ENCODE measurements around the gene TMEM52. TPM values are rescaled to one million over a fixed set of nuclear protein-coding genes. Genes with fewer than 3 reads are reported as not detected.

The TMEM52 gene
- total and polyA plus RNA-seq, 9 donors: 0.42 to 3.3 (median 2.3) TPM

GRCh38 chr1:1959840-1960479 is 40.9 kb upstream of the TMEM52 start:
- Histone ChIP-seq H3K36me3 (no peaks in the 10 kb centered on the region), H3K27ac (no peak overlapping the region), H3K4me3 (no peak overlapping the region), H3K9me3 (no peaks in the 10 kb centered on the region), H3K4me1 (ENCODE audit: insufficient read depth) (peaks cover 1% of the 10 kb centered on the region), H3K27me3 (no peaks in the 10 kb centered on the region)
- TF ChIP-seq EP300 (IDR thresholded peaks at IDR 0.05) (no peak), CTCF (IDR thresholded peaks at IDR 0.05) (peak in 2 of 3 donors; percentile 26 to 60), POLR2A (IDR thresholded peaks at IDR 0.05) (no peak)
- peak; percentile 71 to 92 (median 82) for DNase-seq
- WGBS, 3 donors: 3 to 6% (median 5%) methylated on average over 22 to 23 of the region's 23 CpGs
- intact Hi-C loops (cut with DNase I): loop anchor here (5.0 to 10.0 kb wide), 3 partner anchors 65 to 87 kb away; no protein-coding TSS in a partner anchor

- intact Hi-C loops (cut with DNase I): loop anchor here in 3 of 4 donors (5.0 kb wide), 2 partner anchors 83 to 88 kb away; no protein-coding TSS in a partner anchor
Measured at GRCh38 chr1:1959459-1959839, 40.4 kb upstream of the TMEM52 start.

GRCh38 chr1:1958071-1958541 is 39.0 kb upstream of the TMEM52 start:
- Histone ChIP-seq H3K27me3 (no peaks in the 10 kb centered on the region), H3K9me3 (no peaks in the 10 kb centered on the region), H3K36me3 (no peaks in the 10 kb centered on the region), H3K27ac (no peak overlapping the region), H3K4me3 (no peak overlapping the region), H3K4me1 (ENCODE audit: insufficient read depth) (peaks cover 1% of the 10 kb centered on the region)
- 78 to 85% (median 82%) methylated on average over 29 of the region's 29 CpGs for WGBS, 3 donors
- TF ChIP-seq CTCF (IDR thresholded peaks at IDR 0.05) (no peak), EP300 (IDR thresholded peaks at IDR 0.05) (no peak), POLR2A (IDR thresholded peaks at IDR 0.05) (no peak)
- DNase-seq: no peak
- intact Hi-C loops (cut with DNase I): loop anchor here in 3 of 4 donors (5.0 kb wide), 2 partner anchors 84 to 89 kb away; no protein-coding TSS in a partner anchor

More at GRCh38 chr1:1959459-1959839, 40.4 kb upstream of the TMEM52 start:
- DNase-seq: no peak
- Histone ChIP-seq H3K27ac (no peak overlapping the region), H3K4me3 (no peak overlapping the region), H3K27me3 (no peaks in the 10 kb centered on the region), H3K4me1 (ENCODE audit: insufficient read depth) (peaks cover 1% of the 10 kb centered on the region), H3K9me3 (no peaks in the 10 kb centered on the region), H3K36me3 (no peaks in the 10 kb centered on the region)
- WGBS, 3 donors: 58 to 66% (median 59%) methylated on average over 12 of the region's 12 CpGs
- TF ChIP-seq POLR2A (IDR thresholded peaks at IDR 0.05) (no peak), EP300 (IDR thresholded peaks at IDR 0.05) (no peak), CTCF (IDR thresholded peaks at IDR 0.05) (no peak)

- intact Hi-C loops (cut with DNase I): loop anchor here in 3 of 4 donors (5.0 kb wide), 2 partner anchors 85 to 90 kb away; no protein-coding TSS in a partner anchor
- no peak overlapping the region for H3K27ac ChIP-seq
- TF ChIP-seq EP300 (IDR thresholded peaks at IDR 0.05) (no peak), POLR2A (IDR thresholded peaks at IDR 0.05) (no peak), CTCF (IDR thresholded peaks at IDR 0.05) (no peak)
- DNase-seq: no peak
- H3K9me3 ChIP-seq: no peaks in the 10 kb centered on the region
- H3K4me1 ChIP-seq (ENCODE audit: insufficient read depth): peaks cover 1% of the 10 kb centered on the region
- 78 to 85% (median 81%) methylated on average over 12 to 22 of the region's 22 CpGs for WGBS, 3 donors
- H3K4me3 ChIP-seq: no peak overlapping the region
- H3K36me3 ChIP-seq: no peaks in the 10 kb centered on the region
- no peaks in the 10 kb centered on the region for H3K27me3 ChIP-seq
Measured at GRCh38 chr1:1957533-1957961, 38.5 kb upstream of the TMEM52 start.

Data from ovary (tissue), 9 donors.